GM19023 (cell line): Measurements from ENCODE around the gene AFTPH.

Experiments used
- ATAC-seq: cut with Tn5 transposase; IDR thresholded peaks from one replicate; pipeline ENCODE4 v1.9.1; 2021; ENCODE audit warnings: mild to moderate bottlenecking, moderate library complexity; ENCODE audit not compliant: unreplicated experiment

Gene AFTPH

DNA sequence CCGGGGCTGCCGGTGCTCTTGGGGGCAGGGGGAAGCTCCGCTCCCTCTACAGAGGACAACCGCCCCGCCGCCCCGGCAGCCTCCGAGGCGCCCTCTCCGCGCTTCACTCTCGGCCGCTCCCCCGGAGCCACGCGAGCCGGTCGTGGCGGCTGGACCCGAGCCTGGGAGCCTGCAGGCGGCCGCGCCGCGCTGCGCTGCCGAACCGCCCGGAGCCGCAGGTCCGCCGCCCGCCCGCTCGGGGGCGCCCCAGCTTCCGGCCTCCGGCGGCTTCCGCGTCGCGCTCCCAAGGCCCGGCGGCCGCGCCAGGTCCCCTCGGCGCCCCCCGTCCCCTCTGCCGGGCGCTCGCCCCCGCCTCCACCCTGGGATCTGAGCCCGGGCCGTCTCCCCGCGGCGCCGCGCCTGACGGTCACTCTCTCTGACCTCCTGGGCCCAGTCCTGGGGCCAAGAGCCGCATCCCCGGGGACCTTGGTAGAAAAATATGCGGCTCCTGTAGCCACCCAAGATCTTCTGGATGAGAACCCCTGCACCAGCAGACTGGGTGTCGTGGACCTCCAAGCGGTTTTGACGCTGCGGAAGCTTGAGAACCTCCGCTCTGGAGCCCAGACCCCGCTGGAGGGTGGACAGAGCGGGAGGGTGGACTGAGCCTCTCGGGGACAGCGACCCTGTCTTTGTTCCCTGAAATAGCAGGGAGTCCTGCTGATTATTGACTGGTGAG lies 85.3 kb downstream of the AFTPH start:
- ATAC-seq, result no peak

DNA sequence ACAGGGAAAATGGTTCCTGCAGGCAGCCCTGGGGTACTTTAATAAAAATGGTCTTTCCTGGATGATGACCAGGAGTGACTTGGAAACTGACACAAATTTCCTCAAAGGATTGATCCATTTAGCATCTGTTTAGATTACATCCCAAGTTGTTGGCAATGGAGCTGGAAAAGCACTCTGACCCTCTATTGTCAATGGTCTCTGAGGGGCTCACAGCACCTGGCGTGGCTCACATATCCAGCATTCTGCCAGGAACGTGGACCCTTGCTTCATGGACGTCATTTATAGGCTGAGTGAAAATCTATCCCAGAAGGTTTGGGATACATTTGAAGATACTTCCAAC lies 85.8 kb downstream of the AFTPH start:
- no peak for ATAC-seq

DNA sequence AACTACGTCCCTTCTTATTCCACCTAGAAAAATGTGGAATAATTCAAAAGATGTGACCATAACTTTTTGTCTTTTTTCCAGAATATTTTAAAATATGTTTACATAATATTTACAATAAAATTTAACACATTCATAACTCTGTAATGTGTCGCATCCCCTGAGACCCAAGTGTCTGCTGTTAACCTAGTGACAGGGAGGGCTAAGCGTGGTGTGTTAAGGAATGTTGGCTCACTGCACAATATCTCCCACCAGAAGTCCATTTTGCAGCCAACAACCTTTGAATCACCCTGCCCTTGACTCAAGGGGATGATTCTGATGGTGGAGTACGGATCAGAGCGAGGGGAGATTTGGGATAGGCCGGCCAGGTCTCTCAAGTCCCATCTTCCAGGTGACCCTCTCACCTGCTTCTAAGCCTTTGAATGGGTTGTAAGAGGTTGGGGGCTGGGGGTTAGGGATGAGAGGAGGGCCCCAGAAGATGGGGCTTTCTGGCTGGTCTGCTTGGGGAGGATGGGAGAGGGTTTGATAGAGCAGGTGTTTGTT lies 86.3 kb downstream of the AFTPH start:
- ATAC-seq, result no peak

- no peak for ATAC-seq
Measured at GRCh38 chr2:64612575-64613195, 88.6 kb downstream of the AFTPH start.

DNA sequence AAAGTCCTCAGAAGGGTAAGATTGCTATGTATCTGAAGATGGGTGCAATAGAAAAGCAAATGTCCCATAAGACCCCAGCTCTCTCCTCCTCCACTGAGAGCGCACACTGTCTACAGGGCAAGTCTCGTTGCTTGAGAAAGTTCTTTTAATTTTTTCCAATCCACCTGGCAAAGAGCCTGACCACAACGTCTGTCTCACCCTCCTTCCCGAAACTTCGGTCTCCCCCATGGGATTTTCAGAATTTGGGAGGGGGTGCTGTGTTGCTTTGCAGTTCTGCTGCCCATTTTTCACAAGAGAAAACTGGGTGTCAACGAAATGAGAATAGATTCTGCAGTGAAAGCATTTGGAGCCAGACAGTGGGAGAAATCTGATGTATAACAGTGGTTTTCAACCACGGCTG lies 89.1 kb downstream of the AFTPH start:
- no peak for ATAC-seq

DNA sequence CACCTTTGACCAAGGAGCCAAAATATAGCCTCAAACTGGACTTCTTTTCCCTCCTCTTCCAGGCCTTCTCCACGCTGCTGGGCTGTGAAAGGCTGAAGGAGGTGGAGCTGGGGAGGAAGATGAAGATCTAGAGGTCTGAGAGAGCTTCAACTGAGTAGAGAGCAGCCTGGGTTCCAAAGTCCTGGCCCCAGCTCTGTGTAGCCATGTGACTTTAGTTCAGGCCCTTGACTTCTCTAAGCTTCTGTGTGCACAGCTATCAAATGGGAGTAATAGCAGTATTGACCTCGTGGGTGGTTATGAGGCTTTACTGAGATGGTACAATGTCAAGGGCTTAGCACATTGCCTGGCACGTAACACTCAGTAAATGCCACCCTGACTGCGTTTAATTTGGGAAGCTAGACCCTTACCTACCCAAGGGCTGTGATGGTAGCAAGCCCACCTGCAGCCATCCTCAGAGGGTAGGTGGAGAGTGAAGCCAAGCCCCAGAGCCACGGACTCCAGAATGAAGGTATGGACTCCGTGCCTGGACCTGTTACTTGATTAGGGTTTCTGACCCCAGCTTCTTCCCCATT lies 91.2 kb downstream of the AFTPH start:
- ATAC-seq, result no peak

DNA sequence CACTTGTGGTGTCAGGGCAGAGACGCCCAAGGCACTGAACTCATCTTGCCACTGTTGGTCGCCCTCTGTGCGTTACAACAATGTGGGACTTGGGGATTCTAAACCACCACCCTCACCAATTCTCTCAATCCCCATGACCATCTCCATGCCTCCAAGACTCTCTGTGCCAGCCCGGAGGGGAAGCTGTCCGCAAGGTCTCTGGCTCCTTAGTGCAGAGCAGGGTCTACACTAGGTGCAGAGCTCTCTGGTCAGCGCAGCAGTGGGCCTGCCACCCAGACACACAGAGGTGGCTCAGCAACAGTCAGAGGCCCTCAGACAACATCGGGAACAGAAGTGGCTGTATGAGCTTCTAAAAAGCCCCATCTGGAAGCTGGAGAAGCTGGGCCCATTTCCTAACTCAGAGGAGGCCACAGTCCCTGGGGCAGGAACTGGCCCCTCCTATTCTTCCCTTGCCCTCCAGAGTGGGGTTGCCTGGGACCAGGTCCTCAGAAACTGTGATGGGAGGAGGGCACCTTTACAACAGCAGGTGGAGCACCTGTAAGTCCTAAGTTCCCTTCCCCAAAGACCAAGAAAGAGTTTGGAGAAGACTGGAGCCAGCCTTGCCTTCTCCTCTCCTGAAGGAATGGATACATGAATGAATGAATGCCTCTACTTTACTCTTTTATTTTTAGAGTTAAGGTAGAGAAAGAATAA lies 91.9 kb downstream of the AFTPH start:
- ATAC-seq, result no peak

DNA sequence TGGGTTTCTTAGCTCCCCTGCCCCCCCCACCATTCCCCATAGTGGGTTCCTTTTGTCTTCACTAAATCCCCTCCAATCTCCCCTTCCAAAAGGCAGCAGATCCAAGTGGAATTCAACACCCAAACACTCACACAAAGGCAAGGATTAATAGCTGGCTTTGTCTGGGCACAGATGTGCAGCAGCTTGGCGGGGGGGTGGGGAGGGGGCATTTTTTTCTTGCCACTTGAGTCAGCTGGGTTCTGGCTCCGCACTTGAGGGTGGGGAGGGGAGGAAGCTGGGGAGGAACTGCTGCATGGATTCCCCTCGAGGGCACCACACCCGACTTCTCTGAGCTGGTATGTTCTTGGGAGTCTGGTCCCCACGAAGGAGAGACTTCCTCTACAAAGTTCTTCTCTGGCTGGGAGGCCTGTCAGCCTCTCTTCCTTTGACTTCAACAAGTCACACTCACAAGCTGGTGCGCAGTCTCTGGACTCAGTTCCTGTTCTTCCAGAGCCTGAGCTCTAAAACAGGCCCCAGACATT lies 93.6 kb downstream of the AFTPH start:
- ATAC-seq, result no peak

DNA sequence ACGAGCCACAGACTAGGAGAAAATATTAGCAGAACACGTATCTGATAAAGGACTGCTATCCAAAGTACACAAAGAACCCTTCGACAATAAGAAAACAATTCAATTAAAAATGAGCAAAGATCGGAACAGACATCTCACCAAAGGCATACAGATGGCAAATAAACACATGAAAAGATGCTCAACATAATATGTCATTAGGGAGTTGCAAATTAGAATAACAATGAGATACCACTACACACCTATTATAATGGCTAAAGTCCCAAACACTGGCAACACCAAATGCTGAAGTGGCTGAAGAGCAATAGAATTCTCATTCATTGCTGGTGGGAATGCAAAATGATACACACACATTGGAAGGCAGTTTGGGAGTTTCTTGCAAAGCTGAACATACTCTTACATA lies 96.5 kb downstream of the AFTPH start:
- no peak for ATAC-seq

GRCh38 chr2:64622443-64623241 lies 98.5 kb downstream of the AFTPH start:
- no peak for ATAC-seq

DNA sequence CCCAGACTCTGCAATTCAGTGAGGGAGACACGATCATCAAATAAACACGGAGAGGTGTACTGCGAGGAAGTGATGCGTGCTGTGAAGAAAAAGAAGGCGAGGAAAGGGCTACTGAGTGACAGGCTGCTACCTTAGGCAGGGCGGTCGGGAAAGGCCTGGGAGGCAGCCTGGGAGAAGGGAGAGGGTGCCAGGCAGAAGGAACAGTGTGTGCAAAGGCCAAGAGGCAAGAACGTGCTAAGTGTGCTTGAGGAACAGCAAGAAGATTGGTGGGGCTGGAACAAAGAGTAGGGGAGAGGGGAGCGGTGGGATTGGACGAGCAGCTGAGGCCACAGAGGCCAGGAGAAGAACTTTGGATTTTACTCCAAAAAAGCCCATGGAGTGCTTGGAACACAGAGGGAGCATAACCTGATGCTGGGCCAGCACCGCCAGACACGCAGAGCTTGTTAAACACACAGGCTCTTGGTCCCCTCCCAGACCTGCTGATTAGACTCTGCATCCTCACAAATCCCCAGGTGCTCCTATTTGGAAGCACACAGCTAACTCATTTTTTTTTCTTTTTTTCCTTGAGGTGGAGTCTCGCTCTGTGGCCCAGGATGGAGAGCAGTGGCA lies 99.2 kb downstream of the AFTPH start:
- no peak for ATAC-seq

- no peak for ATAC-seq
Measured at GRCh38 chr2:64624108-64624610, 100.0 kb downstream of the AFTPH start.

DNA sequence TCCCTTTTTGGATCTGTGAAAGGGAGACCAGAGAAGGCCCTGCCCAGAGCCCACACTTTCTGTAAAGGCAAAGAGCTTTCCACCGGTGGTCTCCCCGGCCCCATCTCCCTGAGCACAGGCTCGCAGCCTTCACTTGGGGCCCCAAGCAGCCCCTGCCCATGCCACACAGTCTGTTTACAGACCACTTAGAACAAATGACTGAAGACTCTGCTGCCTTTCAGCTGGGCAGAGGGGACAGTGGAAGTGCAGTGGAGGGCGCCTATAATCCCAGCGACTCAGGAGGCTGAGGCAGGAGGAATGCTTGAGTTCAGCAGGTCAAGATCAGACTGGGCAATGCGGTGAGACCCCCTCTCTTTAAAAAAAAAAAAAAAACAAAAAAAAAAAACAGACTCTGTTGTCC lies 100.7 kb downstream of the AFTPH start:
- ATAC-seq, result no peak

GRCh38 chr2:64625299-64626145 lies 101.4 kb downstream of the AFTPH start:
- no peak for ATAC-seq

- no peak for ATAC-seq
Measured at GRCh38 chr2:64626146-64626809, 102.2 kb downstream of the AFTPH start.

DNA sequence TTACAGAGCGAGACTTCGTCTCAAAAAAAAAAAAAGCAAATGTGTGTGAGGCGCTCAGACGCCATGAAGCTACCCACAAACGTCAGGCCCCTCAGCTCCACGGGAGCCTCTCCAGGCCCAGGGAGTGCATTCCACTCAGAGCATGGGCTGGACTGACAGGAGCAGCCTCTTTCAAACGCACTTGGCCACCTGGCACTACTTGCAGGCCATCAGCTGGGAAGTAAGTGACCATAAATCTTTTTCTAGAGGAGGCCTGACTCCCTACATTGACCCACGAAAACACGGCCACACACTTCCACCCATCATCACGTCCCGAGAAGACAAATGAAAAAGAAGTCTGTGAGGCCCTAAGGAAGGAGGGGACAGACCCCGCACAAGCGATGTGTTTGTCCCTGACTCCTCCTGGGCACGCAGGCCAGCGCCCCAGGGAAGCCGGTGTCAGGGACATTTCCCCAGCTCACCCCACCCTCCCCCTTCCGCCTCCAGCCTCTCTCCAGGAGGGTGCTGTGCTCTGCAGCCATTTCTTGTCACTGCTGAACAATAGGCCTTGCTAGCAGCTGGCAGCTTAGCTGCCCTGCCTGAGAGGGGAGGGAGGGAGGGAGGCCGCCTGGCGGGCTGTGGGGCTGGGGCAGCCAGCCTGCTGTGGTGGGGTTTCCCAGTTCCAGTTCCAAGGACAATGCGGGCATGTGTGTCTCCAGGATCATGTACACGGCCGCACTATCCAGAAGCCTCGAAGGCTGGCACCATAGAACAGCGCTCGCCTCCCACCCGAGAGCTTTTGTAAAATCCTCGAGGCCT lies 103.0 kb downstream of the AFTPH start:
- no peak for ATAC-seq

GRCh38 chr2:64627860-64628841 lies 104.0 kb downstream of the AFTPH start:
- no peak for ATAC-seq
